GM12878 (cell line): ENCODE measurements around the gene PPP1R3E. TPM values are rescaled to one million over a fixed set of nuclear protein-coding genes. Genes with fewer than 3 reads are reported as not detected.

ENCODE experiments used
- ATAC-seq: fragments of 200-7000 bp; cut with Tn5 transposase; 3 replicates; pipeline ENCODE4 v1.9.1; 2020; ENCODE audit warnings: mild to moderate bottlenecking, moderate library complexity
- BruUV-seq: library from RNA; stranded (reverse); fragments of 400-500 nt; replicated peaks from 2 replicates; lab custom pipeline; 2021; lab: Mats Ljungman, UMichigan
- CTCF ChIA-PET: fragments of 300-600 bp; sonication (Branson Sonifier 250); formaldehyde crosslinking; extraction: SDS; loops from one replicate; lab custom pipeline; 2021; ENCODE audit warnings: inconsistent platforms; lab: Yijun Ruan, JAX
- POLR2A ChIA-PET: fragments of 350-600 bp; formaldehyde crosslinking; extraction: SDS; loops from one replicate; lab custom pipeline; 2021; ENCODE audit warnings: inconsistent platforms; lab: Charles Lee
- RAD21 ChIA-PET: fragments of 300-600 bp; sonication (Branson Sonifier 250); formaldehyde crosslinking; loops from one replicate; lab custom pipeline; 2023; ENCODE audit warnings: antibody characterized with exemption; ENCODE audit not compliant: unreplicated experiment; lab: Charles Lee
- SMC1A ChIA-PET: fragments of 300-600 bp; sonication (Branson Sonifier 250); formaldehyde crosslinking; loops from one replicate; lab custom pipeline; 2023; ENCODE audit not compliant: unreplicated experiment, uncharacterized antibody; lab: Charles Lee
- DNase-seq: peaks from one replicate; pipeline ENCODE4 v3.0.0-alpha.2; 2011; ENCODE audit warnings: low read depth, low spot score
- FAIRE-seq: peaks from 3 replicates; lab custom pipeline; 2011; peaks lifted over from hg19 to GRCh38; lab: Jason Lieb, UNC
- H2AFZ ChIP-seq: 2 replicates; pipeline ENCODE4 v1.6.0; 2011; ENCODE audit warnings: low read depth, low read length, control low read depth; ENCODE audit not compliant: control insufficient read depth
- H3K27ac ChIP-seq: 2 replicates; pipeline ENCODE4 v1.5.1; 2011; ENCODE audit warnings: control low read depth; ENCODE audit not compliant: control insufficient read depth, insufficient read depth
- H3K27me3 ChIP-seq, 2 experiments: replicated peaks in 1 of 2; 2 replicates each; pipeline versions ENCODE4 v1.6.0 to v1.6.1; 2011; ENCODE audit warnings: low read length in 1 of 2; ENCODE audit not compliant: control insufficient read depth in 2 of 2, insufficient read depth in 2 of 2
- H3K36me3 ChIP-seq, 2 experiments: 2 replicates each; pipeline ENCODE4 v1.5.1; 2011; ENCODE audit warnings: low read length in 1 of 2; ENCODE audit not compliant: control insufficient read depth in 2 of 2, insufficient read depth in 2 of 2
- H3K4me1 ChIP-seq: 2 replicates; pipeline ENCODE4 v1.6.1; 2011; ENCODE audit warnings: mild to moderate bottlenecking, low read length, moderate library complexity, mixed read lengths; ENCODE audit not compliant: control insufficient read depth, insufficient read depth
- H3K4me2 ChIP-seq: 2 replicates; pipeline ENCODE4 v1.6.0; 2011; ENCODE audit warnings: control low read depth; ENCODE audit not compliant: control insufficient read depth, insufficient read depth
- H3K4me3 ChIP-seq: fragments of 200-600 bp; sonication (generic); 2 replicates; pipeline ENCODE4 v1.5.1; 2016
- H3K79me2 ChIP-seq: 2 replicates; pipeline ENCODE4 v1.6.0; 2011; ENCODE audit warnings: low read length; ENCODE audit not compliant: control insufficient read depth, insufficient read depth
- H3K9ac ChIP-seq: 2 replicates; pipeline ENCODE4 v1.8.0; 2011; ENCODE audit warnings: low read length, control low read depth, mixed read lengths; ENCODE audit not compliant: control insufficient read depth, insufficient read depth
- H3K9me3 ChIP-seq: replicated peaks from 3 replicates; pipeline ENCODE4 v1.5.1; 2011; ENCODE audit warnings: mild to moderate bottlenecking, low read length; ENCODE audit not compliant: control insufficient read depth, insufficient read depth
- H4K20me1 ChIP-seq: 2 replicates; pipeline ENCODE4 v1.6.0; 2011; ENCODE audit not compliant: control insufficient read depth, insufficient read depth
- E4F1 ChIP-seq: fragments of 450-650 bp; IDR thresholded peaks from 2 replicates; pipeline ENCODE4 v1.6.1; 2018; ENCODE audit warnings: borderline replicate concordance, mild to moderate bottlenecking; ENCODE audit not compliant: partially characterized antibody
- FOXM1 ChIP-seq: IDR thresholded peaks from 2 replicates; pipeline ENCODE4 v1.6.1; 2012; ENCODE audit warnings: low read depth, mild to moderate bottlenecking, inconsistent platforms, low read length, moderate library complexity
- HDAC2 ChIP-seq: fragments of 200-600 bp; sonication (generic); IDR thresholded peaks from 2 replicates; pipeline ENCODE4 v1.6.1; 2017
- MYC ChIP-seq: IDR thresholded peaks from 2 replicates; pipeline ENCODE4 v1.6.1; 2011; ENCODE audit warnings: mild to moderate bottlenecking, low read length, moderate library complexity, inconsistent platforms; ENCODE audit not compliant: insufficient read depth, insufficient replicate concordance, insufficient read length, severe bottlenecking
- NFIC ChIP-seq: IDR thresholded peaks from 2 replicates; pipeline ENCODE4 v1.6.1; 2012; ENCODE audit warnings: low read depth, mild to moderate bottlenecking, inconsistent platforms, low read length, moderate library complexity
- POLR2A ChIP-seq: IDR thresholded peaks from 2 replicates; pipeline ENCODE4 v1.6.1; 2011; ENCODE audit warnings: low read depth, mild to moderate bottlenecking, low read length
- ZBTB33 ChIP-seq: fragments of 450-650 bp; IDR thresholded peaks from 2 replicates; pipeline ENCODE4 v1.6.1; 2017; ENCODE audit warnings: mild to moderate bottlenecking
- ZBTB40 ChIP-seq: fragments of 450-650 bp; IDR thresholded peaks from 2 replicates; pipeline ENCODE4 v1.6.1; 2016; ENCODE audit warnings: mild to moderate bottlenecking, moderate library complexity, borderline replicate concordance
- WGBS: methylation state at CpG from one replicate; pipeline ENCODE4 v1.1.6; 2016; ENCODE audit warnings: low lambda C conversion rate; ENCODE audit not compliant: insufficient replicate concordance, insufficient coverage; ENCODE audit errors: missing lambda C conversion rate; 5-methylcytosine and 5-hydroxymethylcytosine counted together
- in situ Hi-C: fragments of 300-500 bp; cut with MboI; formaldehyde crosslinking; loops from 9 replicates; pipeline ENCODE4 v1.14.3; 2018; ENCODE audit warnings: mixed read lengths
- intact Hi-C: fragments of 100-400 bp; cut with micrococcal nuclease; formaldehyde crosslinking; loops from one replicate; pipeline ENCODE4 v1.14.2; 2022; ENCODE audit not compliant: unreplicated experiment
- polyA plus RNA-seq, 11 experiments: library from polyadenylated mRNA; depleted of rRNA in 4 of 11; unstranded in 6 of 11; stranded (reverse) in 5 of 11; fragments of >200 nt; fragmentation: Nextera tagmentation in 4 of 11; fragmentation: Illumina TruSeq in 1 of 11; extraction: Ambion mirVana in 4 of 11; extraction: Trizol in 1 of 11; gene quantifications; 1 replicate in 1 of 11; 2 replicates in 10 of 11; pipeline versions ENCODE4 v1.2.1 to v1.2.3, GENCODE V29; 2011 to 2016; ENCODE audit warnings: inconsistent platforms in 2 of 11, missing spikeins in 2 of 11, low read depth in 1 of 11
- total RNA-seq, 4 experiments: library from RNA; depleted of rRNA in 3 of 4; stranded (reverse); fragments of >200 nt in 3 of 4; fragmentation: Illumina TruSeq in 1 of 4; extraction: Trizol in 1 of 4; gene quantifications; 2 replicates each; pipeline versions ENCODE4 v1.2.1 to v1.2.3, GENCODE V29; 2013 to 2021

PPP1R3E gene
- total and polyA plus RNA-seq, 10 of the 15 experiments (the other 5 are each of a cell fraction or from before 2014, with no cell fraction given) = 4.6 to 26.4 (median 7.1) TPM

DNA sequence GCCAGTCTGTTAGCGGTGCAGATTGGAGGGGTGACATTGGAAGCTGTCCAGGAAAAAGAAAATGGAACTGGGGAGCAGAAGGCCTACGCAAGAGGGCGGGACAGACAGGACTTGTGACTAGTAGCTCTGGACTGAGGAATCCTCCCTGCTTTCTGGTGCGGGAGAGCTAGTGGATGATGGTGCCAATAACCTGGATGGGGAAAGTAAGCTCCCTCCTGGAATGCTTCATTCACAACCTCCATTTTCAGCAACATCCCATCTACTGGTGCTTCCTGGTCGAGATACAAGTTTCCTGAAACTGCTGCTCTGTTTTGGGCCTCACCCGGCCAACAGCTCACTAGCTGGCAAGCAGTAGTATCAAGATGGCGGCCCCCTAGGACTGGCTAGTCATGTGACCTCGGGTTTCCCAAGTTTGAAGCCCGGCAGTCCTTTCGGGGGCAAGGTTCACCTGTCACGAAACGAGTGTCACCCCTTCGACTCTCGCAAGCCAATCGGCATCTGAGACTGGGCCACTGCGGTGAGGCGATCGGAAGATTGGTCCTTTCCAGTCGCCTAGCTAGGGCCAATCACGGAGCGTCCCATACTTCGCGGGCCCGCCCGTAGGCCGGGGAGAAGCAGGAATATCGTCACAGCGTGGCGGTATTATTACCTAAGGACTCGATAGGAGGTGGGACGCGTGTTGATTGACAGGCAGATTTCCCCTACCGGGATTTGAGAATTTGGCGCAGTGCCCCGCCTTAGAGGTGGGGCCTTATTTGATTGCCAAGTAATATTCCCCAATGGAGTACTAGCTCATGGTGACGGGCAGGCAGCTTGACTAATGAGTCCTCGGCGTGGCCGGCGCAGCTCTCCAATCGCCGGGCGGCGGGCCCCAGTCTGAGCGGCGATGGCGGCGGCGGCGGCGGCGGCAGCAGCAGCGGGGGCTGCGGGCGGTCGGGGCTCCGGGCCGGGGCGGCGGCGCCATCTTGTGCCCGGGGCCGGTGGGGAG, 18.2 kb upstream of the PPP1R3E start, which contains the start of gene PABPN1 (continued):
- TF ChIP-seq HDAC2 (no peak), FOXM1 (no peak), POLR2A (peak; percentile 86), MYC (no peak)

DNA sequence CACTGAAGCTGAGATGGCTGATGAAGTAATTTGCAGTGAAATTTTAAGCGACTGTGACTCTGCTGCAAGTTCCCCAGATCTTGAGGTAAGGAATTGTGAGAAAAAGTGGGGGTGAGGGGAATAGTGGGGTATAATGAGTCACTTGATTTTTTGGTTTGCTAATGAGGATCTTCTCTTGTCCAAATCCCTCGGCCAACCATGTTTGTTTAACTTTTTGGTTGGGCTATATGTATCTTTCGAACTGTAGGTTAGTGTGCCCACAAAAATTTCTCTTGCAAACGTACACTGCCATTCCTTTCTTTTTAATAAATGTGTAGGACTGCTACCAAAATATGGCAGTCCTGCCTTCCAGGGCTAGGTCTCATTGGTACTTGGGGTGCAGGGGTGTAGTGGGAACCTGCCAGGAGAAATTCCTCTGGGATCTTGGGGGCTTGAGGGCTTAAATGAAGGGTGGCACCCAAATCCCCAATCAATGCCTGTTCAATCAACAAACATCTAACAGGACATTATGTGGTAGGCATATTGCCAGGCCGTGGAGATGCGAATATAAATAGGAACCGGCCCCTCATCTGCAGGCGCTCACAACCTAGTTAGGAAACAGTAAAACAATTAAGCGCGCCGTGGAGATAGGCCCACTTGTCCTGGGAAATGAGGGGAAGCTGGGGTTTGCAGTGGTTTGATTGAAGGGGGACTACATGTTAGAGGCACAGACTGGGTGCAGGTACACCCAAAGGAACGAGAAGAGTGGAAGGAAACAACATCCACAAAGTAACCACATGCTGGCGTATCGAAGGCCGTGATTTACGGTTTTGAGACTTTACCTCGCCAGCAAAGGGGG, 17.3 kb upstream of the PPP1R3E start:
- RAD21 ChIA-PET = interaction anchor here (1.7 to 4.1 kb wide), 5 partner anchors 16 to 225 kb away, joined by 5 to 103 read pairs (median 9); partner anchors contain the start of genes ACIN1, BCL2L2, C14orf119 and HOMEZ
- TSS peak; percentile 97 for BruUV-seq
- H3K9me3 ChIP-seq = no peaks in the 10 kb centered on the region
- intact Hi-C loops (loop anchor here (5.0 kb wide), 2 partner anchors 147 to 237 kb away; partner anchors contain the start of genes NGDN and THTPA), in situ Hi-C loops (loop anchor here (5.0 to 25.0 kb wide), 2 partner anchors 237 to 792 kb away; partner anchors contain the start of genes DCAF11, NRL and THTPA)
- H3K79me2 ChIP-seq = peaks cover 23% of the 10 kb centered on the region
- CTCF ChIA-PET = interaction anchor here (0.6 to 7.2 kb wide), 14 partner anchors 9 to 390 kb away, joined by 3 to 77 read pairs (median 6); partner anchors contain the start of genes ACIN1, BCL2L2, C14orf119 and HOMEZ
- POLR2A ChIA-PET = interaction anchor here (0.6 to 6.3 kb wide), 14 partner anchors 10 to 827 kb away, joined by 3 to 98 read pairs (median 4); partner anchors contain the start of genes ACIN1, BCL2L2, C14orf119 and HOMEZ
- no peaks in the 10 kb centered on the region; the same call in 1 of the 2 replicates for H4K20me1 ChIP-seq
- H3K4me2 ChIP-seq = peak overlapping the region; percentile 99
- ATAC-seq (no peak), DNase-seq (no peak), FAIRE-seq (no peak)
- H3K27me3 ChIP-seq = no peaks in the 10 kb centered on the region
- peaks cover 8 to 20% of the 10 kb centered on the region in 2 experiments for H3K36me3 ChIP-seq
- H3K4me3 ChIP-seq = peak overlapping the region; percentile 79
- peaks cover 13% of the 10 kb centered on the region for H3K4me1 ChIP-seq
- peak overlapping the region; percentile 69 for H3K9ac ChIP-seq
- peak overlapping the region; percentile 82 for H3K27ac ChIP-seq
- WGBS = 95% methylated on average over 17 of the region's 17 CpGs
- peak overlapping the region; percentile 79 for H2AFZ ChIP-seq
- SMC1A ChIA-PET = interaction anchor here (0.9 to 4.5 kb wide), 9 partner anchors 10 to 249 kb away, joined by 4 to 48 read pairs (median 10); partner anchors contain the start of genes BCL2L2 and PPP1R3E
- peak; percentile 8 for TF ChIP-seq E4F1
- TF ChIP-seq ZBTB40 = peak; percentile 4; the same call in 1 of the 2 replicates
- 0 out of 2 replicates have a peak, but pooled peaks have one; percentile 39 for TF ChIP-seq NFIC
- TF ChIP-seq ZBTB33 = peak; percentile 93; the same call in 1 of the 2 replicates
